ENCODE results near the gene LRRN2.

LRRN2 gene

GRCh38 chr1:204684571-204685235 is 835 bp downstream of the LRRN2 start:
- peaks cover 40% of the 10 kb centered on the region for H3K27me3 Mint-ChIP-seq
- peak overlapping the region; percentile 48 for H3K4me3 Mint-ChIP-seq
- H3K9me3 Mint-ChIP-seq: no peaks in the 10 kb centered on the region

GRCh38 chr1:204684206-204684570 is 1.4 kb downstream of the LRRN2 start:
- H3K27ac Mint-ChIP-seq: no peak overlapping the region
- no peaks in the 10 kb centered on the region for H3K9me3 Mint-ChIP-seq
- H3K27me3 Mint-ChIP-seq: peaks cover 36% of the 10 kb centered on the region
- H3K4me1 Mint-ChIP-seq (ENCODE audit: low read depth): peaks cover 9% of the 10 kb centered on the region
- no peak overlapping the region for H3K4me3 Mint-ChIP-seq
- H3K36me3 Mint-ChIP-seq (ENCODE audit: low read depth): no peaks in the 10 kb centered on the region

More at GRCh38 chr1:204684571-204685235, 835 bp downstream of the LRRN2 start:
- H3K4me1 Mint-ChIP-seq (ENCODE audit: low read depth): peaks cover 9% of the 10 kb centered on the region
- H3K36me3 Mint-ChIP-seq (ENCODE audit: low read depth): no peaks in the 10 kb centered on the region
- H3K27ac Mint-ChIP-seq: no peak overlapping the region

- Mint-ChIP-seq H3K4me3 (no peak overlapping the region), H3K36me3 (ENCODE audit: low read depth) (no peaks in the 10 kb centered on the region), H3K27me3 (peaks cover 32% of the 10 kb centered on the region), H3K27ac (no peak overlapping the region), H3K9me3 (no peaks in the 10 kb centered on the region), H3K4me1 (ENCODE audit: low read depth) (peaks cover 9% of the 10 kb centered on the region)
Observed at GRCh38 chr1:204683284-204684205, 2.0 kb downstream of the LRRN2 start.

GRCh38 chr1:204680461-204680860 is 5.1 kb downstream of the LRRN2 start:
- Mint-ChIP-seq H3K9me3 (no peaks in the 10 kb centered on the region), H3K4me1 (ENCODE audit: low read depth) (peaks cover 6% of the 10 kb centered on the region), H3K27ac (no peak overlapping the region), H3K36me3 (ENCODE audit: low read depth) (no peaks in the 10 kb centered on the region), H3K4me3 (no peak overlapping the region), H3K27me3 (peaks cover 10% of the 10 kb centered on the region)

GRCh38 chr1:204680051-204680450 is 5.5 kb downstream of the LRRN2 start:
- peaks cover 6% of the 10 kb centered on the region for H3K4me1 Mint-ChIP-seq (ENCODE audit: low read depth)
- H3K9me3 Mint-ChIP-seq: no peaks in the 10 kb centered on the region
- H3K27ac Mint-ChIP-seq: no peak overlapping the region
- peaks cover 10% of the 10 kb centered on the region for H3K27me3 Mint-ChIP-seq
- no peak overlapping the region for H3K4me3 Mint-ChIP-seq
- no peaks in the 10 kb centered on the region for H3K36me3 Mint-ChIP-seq (ENCODE audit: low read depth)

- Mint-ChIP-seq H3K36me3 (ENCODE audit: low read depth) (no peaks in the 10 kb centered on the region), H3K27ac (no peak overlapping the region), H3K4me3 (no peak overlapping the region)
Observed at GRCh38 chr1:204678721-204679475, 6.6 kb downstream of the LRRN2 start.

GRCh38 chr1:204677864-204678263 is 7.7 kb downstream of the LRRN2 start:
- Mint-ChIP-seq H3K36me3 (ENCODE audit: low read depth) (no peaks in the 10 kb centered on the region), H3K27ac (no peak overlapping the region), H3K27me3 (peaks cover 3% of the 10 kb centered on the region), H3K9me3 (no peaks in the 10 kb centered on the region), H3K4me3 (no peak overlapping the region), H3K4me1 (ENCODE audit: low read depth) (no peaks in the 10 kb centered on the region)

More at GRCh38 chr1:204678721-204679475, 6.6 kb downstream of the LRRN2 start:
- Mint-ChIP-seq H3K27me3 (peaks cover 3% of the 10 kb centered on the region), H3K4me1 (ENCODE audit: low read depth) (no peaks in the 10 kb centered on the region), H3K9me3 (no peaks in the 10 kb centered on the region)

- peaks cover 3% of the 10 kb centered on the region for H3K27me3 Mint-ChIP-seq
Observed at GRCh38 chr1:204676043-204676442, 9.5 kb downstream of the LRRN2 start.

GRCh38 chr1:204673909-204674649 is 11.5 kb downstream of the LRRN2 start:
- H3K9me3 Mint-ChIP-seq: no peaks in the 10 kb centered on the region
- no peaks in the 10 kb centered on the region for H3K4me1 Mint-ChIP-seq (ENCODE audit: low read depth)
- no peak overlapping the region for H3K4me3 Mint-ChIP-seq
- peaks cover 3% of the 10 kb centered on the region for H3K27me3 Mint-ChIP-seq
- no peak overlapping the region for H3K27ac Mint-ChIP-seq
- no peaks in the 10 kb centered on the region for H3K36me3 Mint-ChIP-seq (ENCODE audit: low read depth)

More at GRCh38 chr1:204676043-204676442, 9.5 kb downstream of the LRRN2 start:
- H3K4me1 Mint-ChIP-seq (ENCODE audit: low read depth): no peaks in the 10 kb centered on the region
- no peak overlapping the region for H3K4me3 Mint-ChIP-seq
- H3K9me3 Mint-ChIP-seq: no peaks in the 10 kb centered on the region
- no peak overlapping the region for H3K27ac Mint-ChIP-seq
- H3K36me3 Mint-ChIP-seq (ENCODE audit: low read depth): no peaks in the 10 kb centered on the region

GRCh38 chr1:204673209-204673608 is 12.3 kb downstream of the LRRN2 start:
- Mint-ChIP-seq H3K27ac (no peak overlapping the region), H3K9me3 (no peaks in the 10 kb centered on the region), H3K36me3 (ENCODE audit: low read depth) (no peaks in the 10 kb centered on the region), H3K27me3 (peaks cover 3% of the 10 kb centered on the region), H3K4me1 (ENCODE audit: low read depth) (no peaks in the 10 kb centered on the region), H3K4me3 (no peak overlapping the region)

- no peaks in the 10 kb centered on the region for H3K36me3 Mint-ChIP-seq (ENCODE audit: low read depth)
- H3K4me3 Mint-ChIP-seq: no peak overlapping the region
- H3K4me1 Mint-ChIP-seq (ENCODE audit: low read depth): no peaks in the 10 kb centered on the region
- no peaks in the 10 kb centered on the region for H3K9me3 Mint-ChIP-seq
- H3K27ac Mint-ChIP-seq: no peak overlapping the region
- peaks cover 3% of the 10 kb centered on the region for H3K27me3 Mint-ChIP-seq
Observed at GRCh38 chr1:204672482-204673121, 12.9 kb downstream of the LRRN2 start.

GRCh38 chr1:204672069-204672468 is 13.5 kb downstream of the LRRN2 start:
- Mint-ChIP-seq H3K36me3 (ENCODE audit: low read depth) (no peaks in the 10 kb centered on the region), H3K4me1 (ENCODE audit: low read depth) (no peaks in the 10 kb centered on the region), H3K4me3 (no peak overlapping the region), H3K27ac (no peak overlapping the region), H3K27me3 (peaks cover under 1% of the 10 kb centered on the region), H3K9me3 (no peaks in the 10 kb centered on the region)

- Mint-ChIP-seq H3K27ac (no peak overlapping the region), H3K9me3 (no peaks in the 10 kb centered on the region), H3K4me1 (ENCODE audit: low read depth) (no peaks in the 10 kb centered on the region), H3K4me3 (no peak overlapping the region), H3K27me3 (no peaks in the 10 kb centered on the region), H3K36me3 (ENCODE audit: low read depth) (no peaks in the 10 kb centered on the region)
Observed at GRCh38 chr1:204670152-204670927, 15.2 kb downstream of the LRRN2 start.
